Cardiac fibroblast (primary cell): ENCODE measurements around the gene SPPL3.
A peak's percentile ranks its signal among the peaks of the same experiment; 100 is the strongest.

ENCODE experiments used
- DNase-seq, 2 donors: peaks; one replicate each; pipeline versions ENCODE4 v3.0.0 to v3.0.0-alpha.2; 2010; ENCODE audit warnings: low read depth in 2 of 2
- H3K4me3 ChIP-seq, 2 donors: replicated peaks in 1 of 2; 1 replicate in 1 of 2; 2 replicates in 1 of 2; pipeline ENCODE4 v1.5.1; 2011; ENCODE audit warnings: low read depth in 2 of 2, low read length in 2 of 2, mild to moderate bottlenecking in 2 of 2, moderate library complexity in 1 of 2
- CTCF ChIP-seq: IDR thresholded peaks from one replicate; pipeline ENCODE4 v1.5.1; 2011; ENCODE audit warnings: low read depth, mild to moderate bottlenecking, low read length, inconsistent platforms

SPPL3 gene

GRCh38 chr12:120791669-120792176, 112.4 kb downstream of the SPPL3 start:
- no peak for DNase-seq
- no peak for TF ChIP-seq CTCF
- H3K4me3 ChIP-seq, result no peak overlapping the region

GRCh38 chr12:120790114-120790513, 114.0 kb downstream of the SPPL3 start:
- TF ChIP-seq CTCF, result no peak
- H3K4me3 ChIP-seq, result no peak overlapping the region
- DNase-seq, result no peak

GRCh38 chr12:120787889-120788288, 116.3 kb downstream of the SPPL3 start:
- DNase-seq, result no peak
- no peak overlapping the region for H3K4me3 ChIP-seq
- no peak for TF ChIP-seq CTCF

GRCh38 chr12:120784804-120785203, 119.4 kb downstream of the SPPL3 start:
- DNase-seq, result no peak
- H3K4me3 ChIP-seq, result no peak overlapping the region
- no peak for TF ChIP-seq CTCF

- DNase-seq, result peak; percentile 43 to 78
- no peak for TF ChIP-seq CTCF
- no peak overlapping the region for H3K4me3 ChIP-seq
Measured at GRCh38 chr12:120783197-120783596, 121.0 kb downstream of the SPPL3 start.

- DNase-seq, result peak in 1 of 2 donors; percentile 48
- no peak for TF ChIP-seq CTCF
- no peak overlapping the region for H3K4me3 ChIP-seq
Measured at GRCh38 chr12:120775862-120776552, 128.2 kb downstream of the SPPL3 start.
